H9 (cell line): ENCODE data around the gene SPINT2. TPM values are rescaled to one million over a fixed set of nuclear protein-coding genes. Genes with fewer than 3 reads are reported as not detected.

Experiments
- DNase-seq: peaks from one replicate; pipeline ENCODE4 v3.0.0-alpha.2; 2017
- H2AFZ ChIP-seq: one replicate; pipeline ENCODE4 v1.6.1; 2013; ENCODE audit warnings: mild to moderate bottlenecking, low read length, control low read depth, moderate library complexity
- H2AK5ac ChIP-seq: 2 replicates; pipeline ENCODE4 v1.6.1; 2013; ENCODE audit warnings: low read length, control low read depth, mixed read lengths; ENCODE audit not compliant: insufficient read length
- H2BK120ac ChIP-seq: one replicate; pipeline ENCODE4 v1.6.1; 2013; ENCODE audit warnings: low read depth, mild to moderate bottlenecking, low read length, control low read depth, inconsistent platforms; ENCODE audit not compliant: poor library complexity, severe bottlenecking
- H2BK12ac ChIP-seq: 2 replicates; pipeline ENCODE4 v1.6.1; 2013; ENCODE audit warnings: low read length, control low read depth, mixed read lengths, low read depth; ENCODE audit not compliant: insufficient read length
- H2BK15ac ChIP-seq: 2 replicates; pipeline ENCODE4 v1.6.1; 2013; ENCODE audit warnings: low read depth, low read length, control low read depth
- H2BK20ac ChIP-seq: one replicate; pipeline ENCODE4 v1.6.1; 2013; ENCODE audit warnings: low read depth, mild to moderate bottlenecking, low read length, control low read depth, inconsistent platforms; ENCODE audit not compliant: poor library complexity, severe bottlenecking
- H2BK5ac ChIP-seq: 2 replicates; pipeline ENCODE4 v1.6.1; 2013; ENCODE audit warnings: low read length, control low read depth, mixed read lengths; ENCODE audit not compliant: insufficient read length
- H3K14ac ChIP-seq: 2 replicates; pipeline ENCODE4 v1.6.1; 2013; ENCODE audit warnings: low read length, control low read depth; ENCODE audit not compliant: insufficient read depth
- H3K18ac ChIP-seq: 2 replicates; pipeline ENCODE4 v1.6.1; 2013; ENCODE audit warnings: low read depth, mild to moderate bottlenecking, mixed read lengths, low read length, control low read depth; ENCODE audit not compliant: insufficient read length
- H3K23ac ChIP-seq: 2 replicates; pipeline ENCODE4 v1.6.1; 2013; ENCODE audit warnings: low read length, control low read depth, mixed read lengths, low read depth; ENCODE audit not compliant: insufficient read length
- H3K23me2 ChIP-seq: 2 replicates; pipeline ENCODE4 v1.6.1; 2013; ENCODE audit warnings: low read depth, mild to moderate bottlenecking, mixed read lengths, low read length, control low read depth; ENCODE audit not compliant: insufficient read length, poor library complexity, severe bottlenecking
- H3K27ac ChIP-seq: 2 replicates; pipeline ENCODE4 v1.5.1; 2013; ENCODE audit warnings: low read length, control low read depth, mixed read lengths, low read depth; ENCODE audit not compliant: insufficient read length
- H3K27me3 ChIP-seq: 2 replicates; pipeline ENCODE4 v1.6.1; 2013; ENCODE audit warnings: low read length, control low read depth, inconsistent platforms; ENCODE audit not compliant: insufficient read depth
- H3K4ac ChIP-seq: 2 replicates; pipeline ENCODE4 v1.6.1; 2013; ENCODE audit warnings: low read depth, mild to moderate bottlenecking, control low read depth, inconsistent platforms, low read length, moderate library complexity
- H3K4me1 ChIP-seq: 2 replicates; pipeline ENCODE4 v1.6.1; 2013; ENCODE audit warnings: low read length, control low read depth, inconsistent platforms; ENCODE audit not compliant: insufficient read depth
- H3K4me2 ChIP-seq: 2 replicates; pipeline ENCODE4 v1.6.1; 2013; ENCODE audit warnings: low read length, control low read depth, mixed read lengths; ENCODE audit not compliant: insufficient read length, insufficient read depth
- H3K56ac ChIP-seq: 2 replicates; pipeline ENCODE4 v1.6.1; 2013; ENCODE audit warnings: low read depth, mild to moderate bottlenecking, mixed read lengths, low read length, control low read depth; ENCODE audit not compliant: insufficient read length
- H3K79me1 ChIP-seq: 2 replicates; pipeline ENCODE4 v1.6.1; 2013; ENCODE audit warnings: low read depth, mild to moderate bottlenecking, moderate library complexity, low read length, control low read depth, inconsistent platforms; ENCODE audit not compliant: insufficient read depth, poor library complexity, severe bottlenecking
- H3K79me2 ChIP-seq: 2 replicates; pipeline ENCODE4 v1.6.1; 2013; ENCODE audit warnings: low read length, control low read depth, inconsistent platforms; ENCODE audit not compliant: insufficient read depth
- H3K9ac ChIP-seq: 2 replicates; pipeline ENCODE4 v1.6.1; 2013; ENCODE audit warnings: low read length, control low read depth, mixed read lengths; ENCODE audit not compliant: insufficient read length; ENCODE audit errors: extremely low read depth
- H3K9me3 ChIP-seq: one replicate; pipeline ENCODE4 v1.6.1; 2013; ENCODE audit warnings: low read depth, low read length, inconsistent platforms; ENCODE audit not compliant: control insufficient read depth
- H3T11ph ChIP-seq: one replicate; pipeline ENCODE4 v1.6.1; 2013; ENCODE audit warnings: mild to moderate bottlenecking, low read length, control low read depth, inconsistent platforms
- H4K20me1 ChIP-seq: one replicate; pipeline ENCODE4 v1.6.1; 2013; ENCODE audit not compliant: control insufficient read depth, insufficient read length, insufficient read depth
- H4K5ac ChIP-seq: 2 replicates; pipeline ENCODE4 v1.6.1; 2013; ENCODE audit warnings: low read depth, mild to moderate bottlenecking, mixed read lengths, low read length, control low read depth; ENCODE audit not compliant: insufficient read length
- H4K8ac ChIP-seq: replicated peaks from 2 replicates; pipeline ENCODE4 v1.6.1; 2013; ENCODE audit warnings: low read length, control low read depth, mixed read lengths, low read depth; ENCODE audit not compliant: insufficient read length
- H4K91ac ChIP-seq: 2 replicates; pipeline ENCODE4 v1.6.1; 2013; ENCODE audit warnings: low read depth, mild to moderate bottlenecking, moderate library complexity, mixed read lengths, low read length, control low read depth; ENCODE audit not compliant: insufficient read length
- H3K27ac Mint-ChIP-seq, 3 experiments: 2 replicates in 2 of 3; 3 replicates in 1 of 3; pipeline ENCODE4 v1.8.0; 2020 to 2021; ENCODE audit warnings: mixed read lengths in 3 of 3, mild to moderate bottlenecking in 1 of 3, moderate library complexity in 1 of 3
- H3K27me3 Mint-ChIP-seq: 2 replicates; pipeline ENCODE4 v1.8.0; 2021; ENCODE audit warnings: low read depth, mild to moderate bottlenecking, moderate library complexity, mixed read lengths
- H3K36me3 Mint-ChIP-seq, 3 experiments: 2 replicates in 2 of 3; 3 replicates in 1 of 3; pipeline ENCODE4 v1.8.0; 2020 to 2021; ENCODE audit warnings: low read depth in 3 of 3, mixed read lengths in 3 of 3; ENCODE audit not compliant: insufficient read depth in 1 of 3
- H3K4me1 Mint-ChIP-seq, 2 experiments: 2 replicates each; pipeline ENCODE4 v1.8.0; 2020; ENCODE audit warnings: mixed read lengths in 2 of 2
- H3K4me3 Mint-ChIP-seq, 2 experiments: 2 replicates in 1 of 2; 3 replicates in 1 of 2; pipeline ENCODE4 v1.8.0; 2020 to 2021; ENCODE audit warnings: mild to moderate bottlenecking in 2 of 2, mixed read lengths in 2 of 2, moderate library complexity in 1 of 2
- H3K9me3 Mint-ChIP-seq, 2 experiments: 2 replicates in 1 of 2; 3 replicates in 1 of 2; pipeline ENCODE4 v1.8.0; 2020; ENCODE audit warnings: mild to moderate bottlenecking in 2 of 2, mixed read lengths in 2 of 2, moderate library complexity in 1 of 2
- CTCF ChIP-seq: fragments of 200-600 bp; sonication (generic); conservative IDR thresholded peaks from 3 replicates; pipeline ENCODE4 v1.8.0; 2021; ENCODE audit warnings: antibody characterized with exemption, mild to moderate bottlenecking
- WGBS: extraction: QIAGEN DNeasy Blood & Tissue Kit; methylation state at CpG from one replicate; pipeline ENCODE4 v1.1.7; 2013; ENCODE audit warnings: missing lambda C conversion rate, low lambda C conversion rate, mixed read lengths; ENCODE audit not compliant: insufficient read length; ENCODE audit errors: extremely low coverage; 5-methylcytosine and 5-hydroxymethylcytosine counted together
- total RNA-seq: library from RNA; stranded (reverse); gene quantifications from 2 replicates; pipeline ENCODE4 v1.2.1, GENCODE V29; 2021

The SPINT2 gene
- total RNA-seq, 1 experiment from 2014 or later, result 283 TPM

DNA sequence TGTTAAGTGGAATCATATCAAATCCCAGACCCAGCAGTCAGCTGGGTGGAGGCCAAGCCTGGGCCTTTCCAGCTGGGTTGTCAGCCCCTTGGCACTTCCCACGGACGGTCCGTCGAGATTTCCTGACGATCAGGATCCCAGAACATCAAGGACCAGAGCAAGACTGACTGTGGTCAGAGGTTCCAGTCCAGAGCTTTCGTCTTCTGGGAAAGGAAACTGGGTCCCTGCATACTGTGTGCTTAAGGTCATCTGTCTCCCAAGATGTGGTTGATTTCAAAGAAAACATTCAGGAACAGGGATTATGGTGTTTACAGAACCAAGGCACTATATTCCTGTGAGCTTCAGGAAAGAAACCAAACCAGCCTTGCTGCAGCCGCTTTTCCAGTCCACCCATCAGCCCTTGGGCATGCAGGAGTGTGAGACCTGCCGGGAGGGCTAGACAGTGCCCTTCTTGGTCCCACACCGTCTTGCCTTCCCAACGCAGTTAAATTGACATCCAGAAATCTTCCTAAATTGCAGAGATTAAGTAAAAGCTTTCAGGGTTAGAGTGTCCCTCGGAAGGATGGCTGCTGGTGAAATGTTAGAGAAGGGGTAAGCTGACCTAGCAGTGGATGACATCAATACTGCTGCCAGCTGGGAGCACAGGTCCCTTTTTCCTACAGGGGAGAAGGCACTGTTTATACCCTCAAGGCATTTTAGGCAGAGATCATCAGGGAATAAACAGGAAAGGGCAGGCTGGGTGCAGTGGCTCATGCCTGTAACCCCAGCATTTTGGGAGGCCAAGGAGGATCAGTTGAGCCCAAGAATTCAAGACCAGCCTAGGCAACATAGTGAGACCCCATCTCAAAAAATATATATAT is 34.7 kb downstream of the SPINT2 start:
- Histone ChIP-seq H3K79me2 (no peaks in the 10 kb centered on the region), H3K14ac (no peak overlapping the region), H4K5ac (no peak overlapping the region), H4K91ac (no peak overlapping the region), H3K4me2 (no peak overlapping the region), H2AFZ (no peak overlapping the region), H2BK20ac (no peak overlapping the region), H3T11ph (no peak overlapping the region), H3K79me1 (no peaks in the 10 kb centered on the region), H3K9me3 (no peaks in the 10 kb centered on the region), H4K8ac (no peak overlapping the region), H3K27ac (no peak overlapping the region), H2AK5ac (no peak overlapping the region), H3K23me2 (no peaks in the 10 kb centered on the region), H2BK15ac (no peak overlapping the region), H2BK5ac (no peak overlapping the region), H3K23ac (no peak overlapping the region), H4K20me1 (no peaks in the 10 kb centered on the region), H3K56ac (no peak overlapping the region), H2BK120ac (no peak overlapping the region), H3K27me3 (no peaks in the 10 kb centered on the region), H2BK12ac (no peak overlapping the region), H3K18ac (no peak overlapping the region), H3K4ac (no peak overlapping the region), H3K4me1 (no peaks in the 10 kb centered on the region), H3K9ac (no peak overlapping the region)
- Mint-ChIP-seq H3K27me3 (peaks cover 3% of the 10 kb centered on the region), H3K4me3 (no peak overlapping the region), H3K27ac (peak overlapping the region in 1 of 3 experiments; percentile 27; a peak in 1 of 7 replicates), H3K9me3 (peaks cover 0 to 5% of the 10 kb centered on the region in 2 experiments; a peak in 1 of 5 replicates), H3K4me1 (peaks cover 8 to 14% of the 10 kb centered on the region in 2 experiments), H3K36me3 (no peaks in the 10 kb centered on the region; a peak in 2 of 7 replicates)
- no peak for TF ChIP-seq CTCF
- no peak for DNase-seq
- no CpG with 5 or more reads among the region's 11 CpGs for WGBS
